K562 (cell line): ENCODE results near the gene DBT.

Source experiments
- ESRRA ChIP-seq: fragments of 450-650 bp; IDR thresholded peaks from 2 replicates; pipeline ENCODE4 v1.6.1; 2014; ENCODE audit warnings: low read depth, mild to moderate bottlenecking, moderate library complexity, borderline replicate concordance
- POLR2A ChIP-seq: fragments of 450-650 bp; conservative IDR thresholded peaks from 2 replicates; pipeline ENCODE4 v1.6.1; 2016

- TF ChIP-seq POLR2A (no peak), ESRRA (no peak)
Observed at GRCh38 chr1:100152271-100152670, 97.4 kb downstream of the DBT start.
